ENCODE data around the gene VCL. TPM values are rescaled to one million over a fixed set of nuclear protein-coding genes. Genes with fewer than 3 reads are reported as not detected.

Gene VCL
- total RNA-seq, 1 experiment from 2014 or later = 495 TPM

- Histone ChIP-seq H3K27me3 (ENCODE audit: control insufficient read depth, insufficient read depth, low read length) (no peaks in the 10 kb centered on the region), H3K27ac (ENCODE audit: low read length) (no peak overlapping the region), H3K4me1 (ENCODE audit: control insufficient read depth, insufficient read depth, low read length) (no peaks in the 10 kb centered on the region), H3K9me3 (ENCODE audit: control insufficient read depth, insufficient read depth, low read depth, low read length) (no peaks in the 10 kb centered on the region), H3K4me3 (ENCODE audit: low read depth in 2 of 2, low read length in 2 of 2) (no peak overlapping the region), H3K36me3 (ENCODE audit: control insufficient read depth, insufficient read depth, low read length) (peaks cover 72% of the 10 kb centered on the region)
- in situ Hi-C loops (cut with HindIII; ENCODE audit: low pct_unique_long_range_greater_than_20kb, low sequenced_read_pairs) = no loop called here
- TF ChIP-seq SIN3A (IDR thresholded peaks at IDR 0.05; ENCODE audit: borderline replicate concordance, insufficient read depth, low read depth, low read length) (no peak), TCF7L2 (IDR thresholded peaks at IDR 0.05; ENCODE audit: low read depth, low read length) (no peak), CTCF (IDR thresholded peaks at IDR 0.05) (no peak), REST (IDR thresholded peaks at IDR 0.05; ENCODE audit: insufficient read depth in 1 of 2, low read depth in 2 of 2, low read length in 1 of 2) (no peak), POLR2AphosphoS5 (IDR thresholded peaks at IDR 0.05; ENCODE audit: low read depth, low read length) (no peak)
- intact Hi-C loops (cut with micrococcal nuclease; ENCODE audit: unreplicated experiment) = no loop called here
- DNase-seq (ENCODE audit: low read depth, low spot score) (no peak), ATAC-seq (no peak)
- POLR2A ChIA-PET = no interaction called here
- BruUV-seq (replicated peaks) = no TSS peak
- CTCF ChIA-PET = no interaction called here
These were observed 94.5 kb downstream of the VCL start for GRCh38 chr10:74092372-74092771.

- DNase-seq (ENCODE audit: low read depth, low spot score) (no peak), ATAC-seq (no peak)
- H3K27ac ChIP-seq (ENCODE audit: low read length) = no peak overlapping the region
- TF ChIP-seq REST (IDR thresholded peaks at IDR 0.05; ENCODE audit: insufficient read depth in 1 of 2, low read depth in 2 of 2, low read length in 1 of 2) (no peak), POLR2AphosphoS5 (IDR thresholded peaks at IDR 0.05; ENCODE audit: low read depth, low read length) (no peak), TCF7L2 (IDR thresholded peaks at IDR 0.05; ENCODE audit: low read depth, low read length) (no peak), CTCF (IDR thresholded peaks at IDR 0.05) (no peak)
- H3K4me3 ChIP-seq (ENCODE audit: low read depth in 2 of 2, low read length in 2 of 2) = no peak overlapping the region
- no peaks in the 10 kb centered on the region for H3K4me1 ChIP-seq (ENCODE audit: control insufficient read depth, insufficient read depth, low read length)
- peaks cover 77% of the 10 kb centered on the region for H3K36me3 ChIP-seq (ENCODE audit: control insufficient read depth, insufficient read depth, low read length)
- CTCF ChIA-PET = no interaction called here
- BruUV-seq (replicated peaks) = no TSS peak
- intact Hi-C loops (cut with micrococcal nuclease; ENCODE audit: unreplicated experiment) = no loop called here
- POLR2A ChIA-PET = interaction anchor here (0.6 kb wide), 1 partner anchor 85 kb away, joined by 14 read pairs; no protein-coding TSS in a partner anchor
- H3K27me3 ChIP-seq (ENCODE audit: control insufficient read depth, insufficient read depth, low read length) = no peaks in the 10 kb centered on the region
- in situ Hi-C loops (cut with HindIII; ENCODE audit: low pct_unique_long_range_greater_than_20kb, low sequenced_read_pairs) = no loop called here
- no peaks in the 10 kb centered on the region for H3K9me3 ChIP-seq (ENCODE audit: control insufficient read depth, insufficient read depth, low read depth, low read length)
These were observed 95.7 kb downstream of the VCL start for GRCh38 chr10:74093530-74094164.

Data from Panc1 (cell line).